Ovary (tissue), 3 donors: ENCODE data around the gene TRAFD1.

Source experiments
- CTCF ChIP-seq, 3 donors: fragments of 450-650 bp in 2 of 3; fragments of 200-600 bp in 1 of 3; IDR thresholded peaks; one replicate each; pipeline versions ENCODE4 v1.5.1 to v1.8.0; 2016 to 2022; ENCODE audit warnings: antibody characterized with exemption in 3 of 3, mild to moderate bottlenecking in 1 of 3
- POLR2A ChIP-seq: fragments of 450-650 bp; IDR thresholded peaks from one replicate; pipeline ENCODE4 v1.6.1; 2017; ENCODE audit warnings: antibody characterized with exemption, mild to moderate bottlenecking, moderate library complexity
- donor health status: DM: no; HTN: no; CAD: no.

- TF ChIP-seq CTCF (IDR thresholded peaks at IDR 0.05) (no peak), POLR2A (no peak)
Measured at GRCh38 chr12:112126911-112127310, 1.6 kb downstream of the TRAFD1 start.
